Urothelium cell line (cell line): ENCODE results near the gene RP9.
A peak's percentile ranks its signal among the peaks of the same experiment; 100 is the strongest.

Source experiments
- DNase-seq: peaks from one replicate; pipeline ENCODE4 v3.0.0; 2011; ENCODE audit warnings: low spot score, mixed read lengths
- FAIRE-seq: peaks from 2 replicates; lab custom pipeline; 2011; peaks lifted over from hg19 to GRCh38; lab: Jason Lieb, UNC

Gene RP9

DNA sequence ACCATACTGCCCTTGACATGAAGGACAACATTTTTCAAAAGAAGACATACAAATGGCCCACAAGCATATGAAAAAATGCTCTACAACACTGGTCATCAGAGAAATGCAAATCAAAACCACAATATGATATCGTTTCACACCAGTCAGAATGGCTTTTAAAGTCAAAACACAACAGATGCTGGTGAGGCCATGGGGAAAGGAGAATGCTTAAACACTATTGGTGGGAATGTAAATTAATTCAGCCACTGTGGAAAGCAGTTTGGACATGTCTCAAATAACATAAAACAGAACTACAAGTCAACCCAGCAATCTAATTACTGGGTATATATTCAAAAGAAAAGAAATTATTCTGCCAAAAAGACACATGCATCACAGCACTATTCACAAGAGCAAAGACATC is 42.4 kb downstream of the RP9 start:
- DNase-seq (no peak), FAIRE-seq (no peak)

- DNase-seq (no peak), FAIRE-seq (no peak)
Observed at GRCh38 chr7:33065981-33066380, 43.2 kb downstream of the RP9 start.

GRCh38 chr7:33062782-33063443 is 46.3 kb downstream of the RP9 start:
- DNase-seq: peak; percentile 98
- FAIRE-seq: peak; percentile 83

DNA sequence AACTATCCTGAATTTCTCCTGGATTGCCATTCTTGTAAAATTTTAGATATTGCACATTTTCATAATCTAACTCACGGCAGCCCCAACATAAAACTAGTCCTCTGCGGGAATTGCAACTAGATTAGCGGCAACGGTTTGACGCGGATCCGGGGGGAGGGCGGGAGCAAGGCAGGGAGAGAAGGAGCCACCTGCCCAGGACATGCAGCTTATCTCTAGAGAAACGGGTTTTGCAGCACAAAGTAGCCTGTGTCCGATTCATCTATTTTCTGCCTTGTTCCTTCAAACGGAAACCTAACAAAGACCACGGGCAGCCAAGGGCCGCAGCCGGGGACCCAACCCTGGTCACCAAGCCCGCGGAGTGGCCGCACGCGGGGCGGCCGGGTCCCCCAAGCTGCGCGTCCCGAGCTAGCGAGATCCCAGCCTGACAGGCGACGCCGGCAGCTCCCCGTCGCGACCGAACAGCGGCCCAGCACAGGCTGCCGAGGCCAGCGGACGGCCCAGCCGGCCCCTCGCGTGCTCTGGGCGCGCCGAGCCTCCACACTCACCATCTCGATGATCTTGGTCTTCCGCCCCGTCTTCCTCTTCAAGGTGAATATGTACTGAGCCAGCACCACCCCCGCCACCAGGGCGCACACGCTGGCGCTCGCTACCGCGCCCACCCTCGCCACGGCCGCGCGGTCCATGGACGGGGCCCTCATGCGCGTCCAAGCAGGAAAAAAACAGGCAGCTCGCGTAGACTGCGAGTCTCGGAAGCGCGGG is 47.0 kb downstream of the RP9 start, which contains the start of gene NT5C3A:
Gene NT5C3A (minus strand): TSS at position 754 of the 759 bp plus-strand sequence. CDS start 71 bp downstream, at position 683.
- FAIRE-seq: no peak
- peak; percentile 62 for DNase-seq

DNA sequence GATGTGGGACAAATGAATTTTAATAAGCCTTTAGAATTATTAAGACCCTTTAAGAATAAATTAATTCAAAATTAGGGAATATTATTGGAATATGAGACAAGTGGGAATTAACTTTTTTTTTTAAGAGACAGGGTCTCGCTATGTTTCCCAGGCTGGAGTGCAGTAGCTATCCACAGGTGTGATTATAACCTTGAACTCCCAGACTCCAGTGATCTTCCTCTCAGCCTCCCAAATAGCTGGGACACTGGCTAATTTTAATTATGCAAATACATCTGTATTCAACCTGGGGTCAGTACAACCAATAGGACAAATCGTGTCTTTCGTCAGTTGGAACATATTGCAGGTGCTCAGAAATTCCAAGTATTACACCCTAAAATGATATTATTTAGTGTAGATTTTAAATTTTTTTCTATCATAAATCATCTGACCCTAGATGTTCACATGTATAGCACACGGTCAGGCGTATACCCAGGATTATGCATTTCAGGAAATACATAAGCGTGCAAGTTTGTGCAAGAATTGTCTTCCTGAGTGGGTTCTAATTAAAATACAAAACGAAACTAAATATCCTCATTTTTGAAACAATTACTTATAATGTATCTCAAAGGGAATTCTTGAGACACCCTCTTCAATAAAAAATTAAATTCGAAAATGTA is 47.8 kb downstream of the RP9 start:
- no peak for DNase-seq
- FAIRE-seq: no peak

GRCh38 chr7:33059635-33060034 is 49.6 kb downstream of the RP9 start:
- FAIRE-seq: no peak
- no peak for DNase-seq

- DNase-seq (no peak), FAIRE-seq (no peak)
Observed at GRCh38 chr7:33055158-33055557, 54.0 kb downstream of the RP9 start.

DNA sequence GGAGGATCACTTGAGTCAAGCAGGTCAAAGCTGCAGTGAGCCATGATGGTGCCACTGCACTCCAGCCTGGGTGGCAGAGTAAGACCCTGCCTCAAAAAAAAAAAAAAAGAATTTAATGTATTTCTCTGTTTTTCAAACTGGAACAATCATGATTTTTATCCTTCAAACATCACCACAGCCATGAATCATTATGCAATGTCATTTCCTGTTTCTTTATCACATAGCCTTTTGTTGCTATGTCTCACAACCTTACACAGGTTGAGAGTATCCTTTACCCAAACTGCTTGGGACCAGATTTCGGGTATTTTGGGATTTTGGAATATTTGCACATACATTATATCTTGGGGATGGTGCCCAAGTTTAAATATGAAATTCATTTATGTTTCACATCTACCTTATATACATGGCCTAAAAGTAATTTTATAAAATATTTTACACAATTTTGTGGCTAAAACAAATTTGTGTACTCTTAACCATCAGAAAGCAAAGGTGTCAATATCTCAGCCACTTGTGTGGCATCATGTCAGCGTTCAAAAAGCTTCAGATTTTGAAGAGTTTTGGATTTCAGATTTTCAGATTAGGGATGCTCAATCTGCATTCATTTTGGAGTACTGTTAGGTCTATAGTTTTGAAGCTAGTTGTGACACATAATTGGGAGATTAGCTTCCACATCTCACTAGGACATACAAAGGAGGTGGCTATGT is 54.8 kb downstream of the RP9 start:
- no peak for DNase-seq
- FAIRE-seq: no peak

DNA sequence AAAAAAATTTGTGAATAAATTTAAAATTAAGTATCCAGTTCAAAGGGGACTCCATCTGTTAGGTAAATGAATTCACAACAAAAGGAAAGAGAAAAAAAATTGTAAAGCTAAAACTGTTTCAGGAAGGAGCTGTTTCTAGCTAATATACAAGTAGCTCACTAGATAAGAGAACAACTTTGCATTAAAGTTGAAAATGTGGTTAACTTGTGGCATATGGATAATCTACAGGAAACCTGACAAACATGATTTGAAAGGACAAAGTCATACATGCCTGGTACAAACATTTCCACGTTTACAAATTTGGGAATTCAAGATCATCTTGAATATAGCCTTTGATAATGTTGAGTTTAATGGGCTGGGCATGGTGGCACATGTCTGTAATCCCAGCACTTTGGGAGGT is 55.5 kb downstream of the RP9 start:
- DNase-seq (no peak), FAIRE-seq (no peak)

DNA sequence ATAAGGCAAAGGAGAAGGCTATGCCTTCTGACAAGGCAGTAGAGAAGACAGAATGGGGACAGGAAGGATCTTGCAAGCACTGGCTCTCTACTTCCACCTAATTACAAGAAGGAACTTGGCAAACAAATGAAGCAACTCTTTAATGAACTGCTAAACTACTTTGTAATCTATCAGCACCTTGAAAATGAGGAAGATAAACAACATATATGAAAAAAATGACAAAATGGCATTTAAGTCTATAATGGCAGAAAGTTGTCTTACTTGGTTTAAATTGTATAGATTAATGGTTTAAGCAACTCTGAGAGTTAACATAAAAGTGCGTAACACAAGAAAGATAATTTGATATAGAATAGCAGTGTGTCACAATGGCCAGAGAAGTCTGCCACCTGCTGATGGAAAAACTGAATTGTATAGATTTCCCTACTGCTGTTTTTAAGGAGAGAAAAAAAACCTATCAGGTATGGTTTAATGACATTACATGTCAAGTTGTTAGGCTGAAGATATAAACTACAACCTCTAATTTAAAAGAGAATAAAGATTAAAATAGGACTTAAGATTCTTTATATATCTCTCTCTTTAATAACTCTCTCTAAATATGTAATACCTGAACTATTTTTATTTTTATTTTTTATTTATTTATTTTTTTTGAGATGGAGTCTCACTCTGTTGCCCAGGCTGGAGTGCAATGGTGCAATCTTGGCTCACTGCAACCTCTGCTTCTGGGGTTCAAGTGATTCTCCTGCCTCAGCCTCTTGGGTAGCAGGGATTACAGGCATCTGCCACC is 58.5 kb downstream of the RP9 start:
- DNase-seq: peak; percentile 28
- FAIRE-seq: no peak

DNA sequence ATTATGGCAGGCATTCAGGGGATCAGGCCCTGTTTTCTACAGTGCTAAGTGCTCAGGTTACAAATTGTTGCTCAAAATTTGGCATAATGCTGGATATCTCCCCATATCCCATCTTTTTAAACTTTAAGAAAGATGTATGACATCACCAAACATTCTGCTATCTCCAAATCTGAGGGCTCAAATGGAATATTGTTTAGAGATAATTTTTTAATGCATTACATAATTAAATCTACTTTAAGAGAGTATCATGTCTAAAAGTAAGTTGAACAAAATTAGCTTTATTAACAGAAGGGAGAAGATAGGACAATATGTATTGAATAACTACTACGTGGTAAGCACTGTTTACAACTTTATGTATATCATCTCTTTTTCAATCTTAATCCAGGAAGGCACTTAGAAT is 60.5 kb downstream of the RP9 start:
- FAIRE-seq: no peak
- no peak for DNase-seq

DNA sequence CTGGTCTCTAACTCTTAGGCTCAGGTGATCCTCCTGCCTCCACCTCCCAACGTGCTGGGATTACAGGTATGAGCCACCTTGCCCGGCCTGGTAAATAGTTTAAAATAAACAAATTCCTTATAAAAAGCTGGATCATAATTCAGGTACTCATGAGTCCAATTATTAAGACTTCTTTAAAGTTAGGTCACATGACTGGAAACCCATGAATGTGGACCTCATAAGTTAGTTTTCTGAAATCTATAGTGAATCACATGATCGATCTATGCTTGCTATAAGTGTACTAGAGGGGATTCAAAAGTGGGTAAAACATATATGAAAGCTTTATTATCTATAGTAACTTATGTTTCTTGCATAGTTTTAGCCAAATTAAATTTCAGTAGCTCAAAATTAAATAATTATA is 60.9 kb downstream of the RP9 start:
- FAIRE-seq (no peak), DNase-seq (no peak)

GRCh38 chr7:33044986-33045385 is 64.2 kb downstream of the RP9 start:
- FAIRE-seq: no peak
- DNase-seq: no peak
